B cell (primary cell): Measurements from ENCODE around the gene FBRS. TPM values are rescaled to one million over a fixed set of nuclear protein-coding genes. Genes with fewer than 3 reads are reported as not detected.
A peak's percentile ranks its signal among the peaks of the same experiment; 100 is the strongest.

ENCODE experiments used
- ATAC-seq: fragments of 200-7000 bp; cut with Tn5 transposase; one replicate; pipeline ENCODE4 v1.10.0; 2021; ENCODE audit warnings: low read depth, mild to moderate bottlenecking, moderate number of reproducible peaks, moderate library complexity
- CTCF ChIA-PET: fragments of 350-600 bp; sonication (Branson Sonifier 250); formaldehyde crosslinking; loops from one replicate; lab custom pipeline; 2021; ENCODE audit warnings: antibody characterized with exemption, inconsistent platforms; lab: Charles Lee
- POLR2A ChIA-PET: fragments of 350-600 bp; sonication (Branson Sonifier 250); formaldehyde crosslinking; loops from one replicate; lab custom pipeline; 2021; ENCODE audit warnings: antibody characterized with exemption; lab: Charles Lee
- DNase-seq: peaks from one replicate; pipeline ENCODE4 v3.0.0; 2013
- H2AFZ ChIP-seq: 2 replicates; pipeline ENCODE4 v1.6.1; 2012; ENCODE audit warnings: mild to moderate bottlenecking, low read depth, low read length; ENCODE audit not compliant: insufficient read depth, poor library complexity, severe bottlenecking
- H3K27ac ChIP-seq, 2 donors: 1 replicate in 1 of 2; 2 replicates in 1 of 2; pipeline ENCODE4 v1.5.1; 2012 to 2013; ENCODE audit warnings: low read length in 2 of 2, mild to moderate bottlenecking in 2 of 2, moderate library complexity in 1 of 2
- H3K27me3 ChIP-seq, 4 experiments: fragments of 200-600 bp in 1 of 4; sonication (generic) in 1 of 4; replicated peaks in 1 of 4; 1 replicate in 2 of 4; 2 replicates in 2 of 4; pipeline versions ENCODE4 v1.6.1 to v1.7.0; 2013 to 2016; ENCODE audit warnings: low read length in 3 of 4, mild to moderate bottlenecking in 2 of 4, mixed read lengths in 1 of 4, moderate library complexity in 1 of 4; ENCODE audit not compliant: insufficient read depth in 4 of 4, control insufficient read depth in 3 of 4; ENCODE audit errors: control extremely low read depth in 1 of 4
- H3K36me3 ChIP-seq, 2 experiments: replicated peaks in 1 of 2; 1 replicate in 1 of 2; 2 replicates in 1 of 2; pipeline versions ENCODE4 v1.6.1 to v1.7.1; 2013; ENCODE audit warnings: low read length in 1 of 2; ENCODE audit not compliant: insufficient read depth in 2 of 2, control insufficient read depth in 1 of 2; ENCODE audit errors: control extremely low read depth in 1 of 2, extremely low read depth in 1 of 2
- H3K4me1 ChIP-seq, 2 donors: fragments of 200-600 bp in 1 of 2; sonication (generic) in 1 of 2; 1 replicate in 1 of 2; 2 replicates in 1 of 2; pipeline versions ENCODE4 v1.5.1 to v1.6.1; 2013 to 2017; ENCODE audit warnings: low read length in 2 of 2; ENCODE audit not compliant: control insufficient read depth in 2 of 2, insufficient read depth in 2 of 2
- H3K4me2 ChIP-seq: replicated peaks from 2 replicates; pipeline ENCODE3; 2012; ENCODE audit warnings: mild to moderate bottlenecking, low read depth, low read length; ENCODE audit not compliant: poor library complexity, severe bottlenecking
- H3K4me3 ChIP-seq, 5 experiments: fragments of 200-600 bp in 1 of 5; sonication (generic) in 1 of 5; 1 replicate in 3 of 5; 2 replicates in 2 of 5; pipeline versions ENCODE4 v1.5.1 to v1.7.0; 2011 to 2016; ENCODE audit warnings: low read length in 4 of 5, mild to moderate bottlenecking in 4 of 5, low read depth in 2 of 5, control low read depth in 1 of 5, moderate library complexity in 1 of 5; ENCODE audit not compliant: insufficient read depth in 1 of 5; ENCODE audit errors: control extremely low read depth in 1 of 5, extremely low read depth in 1 of 5
- H3K79me2 ChIP-seq: fragments of 200-600 bp; sonication (generic); one replicate; pipeline ENCODE4 v1.6.0; 2016; ENCODE audit warnings: low read length; ENCODE audit not compliant: control insufficient read depth, insufficient read depth
- H3K9ac ChIP-seq: fragments of 200-600 bp; sonication (generic); 2 replicates; pipeline ENCODE4 v1.6.1; 2017; ENCODE audit warnings: mild to moderate bottlenecking, low read length, moderate library complexity
- H3K9me3 ChIP-seq, 3 donors: one replicate each; pipeline versions ENCODE4 v1.6.1 to v1.7.1; 2013; ENCODE audit warnings: low read length in 2 of 3; ENCODE audit not compliant: control insufficient read depth in 2 of 3, insufficient read depth in 1 of 3; ENCODE audit errors: control extremely low read depth in 1 of 3
- H4K20me1 ChIP-seq: 2 replicates; pipeline ENCODE4 v1.6.0; 2012; ENCODE audit warnings: mild to moderate bottlenecking, low read length; ENCODE audit not compliant: insufficient read depth, control insufficient read depth, poor library complexity, severe bottlenecking
- H3K27ac Mint-ChIP-seq: one replicate; pipeline ENCODE4 v1.8.0; 2021; ENCODE audit warnings: mixed read lengths
- H3K27me3 Mint-ChIP-seq: one replicate; pipeline ENCODE4 v1.8.0; 2021; ENCODE audit warnings: mixed read lengths
- H3K4me1 Mint-ChIP-seq: one replicate; pipeline ENCODE4 v1.8.0; 2021; ENCODE audit warnings: mixed read lengths
- H3K4me3 Mint-ChIP-seq: one replicate; pipeline ENCODE4 v1.8.0; 2021; ENCODE audit warnings: mixed read lengths
- H3K9me3 Mint-ChIP-seq: one replicate; pipeline ENCODE4 v1.8.0; 2022; ENCODE audit warnings: mixed read lengths; ENCODE audit not compliant: insufficient read depth
- EZH2 ChIP-seq: IDR thresholded peaks from 2 replicates; pipeline ENCODE4 v1.6.1; 2012; ENCODE audit warnings: borderline replicate concordance, low read depth, mild to moderate bottlenecking, moderate library complexity, low read length; ENCODE audit not compliant: insufficient read depth, poor library complexity, severe bottlenecking
- WGBS: methylation state at CpG from one replicate; pipeline ENCODE4 v1.1.5; 2013; ENCODE audit warnings: missing lambda C conversion rate; ENCODE audit not compliant: insufficient coverage; 5-methylcytosine and 5-hydroxymethylcytosine counted together
- intact Hi-C: fragments of 100-400 bp; cut with micrococcal nuclease; formaldehyde crosslinking; loops from one replicate; pipeline ENCODE4 v1.10.0; 2022
- polyA plus RNA-seq: library from polyadenylated mRNA; depleted of rRNA; stranded (reverse); fragments of >200 nt; gene quantifications from 2 replicates; pipeline ENCODE4 v1.2.3, GENCODE V29; 2012
- total RNA-seq, 2 donors: library from RNA; stranded (reverse); fragments of 120-200 nt in 1 of 2; gene quantifications; 1 replicate in 1 of 2; 2 replicates in 1 of 2; pipeline versions ENCODE4 v1.2.3 to v1.2.4, GENCODE V29; 2013 to 2022
- TF ChIP-seq, protein P1 (sequence below): fragments of 200-600 bp; IDR thresholded peaks from one replicate; pipeline ENCODE4 v1.8.0; 2022; ENCODE audit warnings: antibody characterized with exemption, mild to moderate bottlenecking

FBRS gene
- total and polyA plus RNA-seq, 2 donors (not counting 1 experiment from before 2014, with no cell fraction given): 68.3 to 194 TPM

DNA sequence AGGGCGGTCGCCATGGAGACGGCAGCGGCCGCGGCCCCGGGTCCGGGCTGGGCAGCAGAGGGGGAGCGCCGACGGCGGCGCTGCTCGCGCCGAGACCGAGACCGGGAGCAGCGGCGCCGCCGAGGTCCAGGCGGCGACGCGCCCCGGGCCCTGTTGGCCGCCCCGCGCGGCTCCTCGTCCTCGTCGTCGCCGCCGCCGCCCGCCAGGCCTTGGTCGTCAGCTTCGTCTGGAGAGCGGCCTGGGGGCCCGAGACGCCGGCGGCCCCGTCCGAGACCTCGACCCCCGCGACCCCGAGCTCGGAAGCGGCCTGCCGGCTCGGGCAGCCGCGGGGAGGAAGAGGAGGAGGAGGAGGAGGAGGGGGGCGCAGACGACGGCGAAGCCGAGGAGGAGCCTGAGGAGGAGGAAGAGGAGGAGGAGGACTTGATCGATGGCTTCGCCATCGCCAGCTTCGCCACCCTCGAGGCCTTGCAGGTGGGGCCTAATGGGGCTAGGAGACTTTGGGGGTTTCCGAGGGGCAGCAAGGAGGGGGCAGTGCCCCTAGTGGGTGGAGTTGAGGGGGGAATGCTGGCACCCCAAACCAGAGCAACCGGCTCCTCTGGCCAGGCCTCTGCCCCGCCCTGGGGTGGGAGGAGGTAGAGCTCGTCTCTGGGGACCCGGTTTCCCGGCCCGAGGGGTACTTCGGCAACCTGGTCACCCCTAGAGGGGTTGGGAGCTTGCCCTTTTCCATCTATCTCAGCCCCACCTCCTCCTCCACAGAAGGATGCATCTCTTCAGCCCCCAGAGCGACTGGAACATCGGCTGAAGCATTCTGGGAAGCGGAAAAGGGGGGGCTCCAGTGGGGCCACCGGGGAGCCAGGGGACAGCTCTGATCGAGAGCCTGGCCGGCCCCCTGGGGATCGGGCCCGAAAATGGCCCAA lies 1.5 kb downstream of the FBRS start:
- POLR2A ChIA-PET: interaction anchor here (0.5 to 4.8 kb wide), 18 partner anchors 8 to 799 kb away, joined by 3 to 41 read pairs (median 4); partner anchors contain the start of genes ALDOA, ARMC5, CORO1A and ITGAL
- Histone ChIP-seq H3K4me2 (peak overlapping the region; percentile 97), H3K36me3 (peaks cover 1 to 58% of the 10 kb centered on the region in 2 experiments), H3K9me3 (no peaks in the 10 kb centered on the region), H4K20me1 (peaks cover 52% of the 10 kb centered on the region), H3K4me3 (peak overlapping the region; percentile 75 to 90 (median 79)), H2AFZ (no peak overlapping the region), H3K27ac (peak overlapping the region; percentile 88 to 98), H3K79me2 (peaks cover 48% of the 10 kb centered on the region), H3K27me3 (no peaks in the 10 kb centered on the region), H3K9ac (peak overlapping the region; percentile 96), H3K4me1 (peaks cover 30 to 51% of the 10 kb centered on the region in 2 donors)
- intact Hi-C loops: loop anchor here (1.0 to 5.0 kb wide), 7 partner anchors 8 to 687 kb away; partner anchors contain the start of genes HIRIP3, INO80E, STX4 and TAOK2
- under 1% methylated on average over 77 of the region's 84 CpGs for WGBS
- no peak for TF ChIP-seq EZH2
- TF ChIP-seq, protein P1, sequence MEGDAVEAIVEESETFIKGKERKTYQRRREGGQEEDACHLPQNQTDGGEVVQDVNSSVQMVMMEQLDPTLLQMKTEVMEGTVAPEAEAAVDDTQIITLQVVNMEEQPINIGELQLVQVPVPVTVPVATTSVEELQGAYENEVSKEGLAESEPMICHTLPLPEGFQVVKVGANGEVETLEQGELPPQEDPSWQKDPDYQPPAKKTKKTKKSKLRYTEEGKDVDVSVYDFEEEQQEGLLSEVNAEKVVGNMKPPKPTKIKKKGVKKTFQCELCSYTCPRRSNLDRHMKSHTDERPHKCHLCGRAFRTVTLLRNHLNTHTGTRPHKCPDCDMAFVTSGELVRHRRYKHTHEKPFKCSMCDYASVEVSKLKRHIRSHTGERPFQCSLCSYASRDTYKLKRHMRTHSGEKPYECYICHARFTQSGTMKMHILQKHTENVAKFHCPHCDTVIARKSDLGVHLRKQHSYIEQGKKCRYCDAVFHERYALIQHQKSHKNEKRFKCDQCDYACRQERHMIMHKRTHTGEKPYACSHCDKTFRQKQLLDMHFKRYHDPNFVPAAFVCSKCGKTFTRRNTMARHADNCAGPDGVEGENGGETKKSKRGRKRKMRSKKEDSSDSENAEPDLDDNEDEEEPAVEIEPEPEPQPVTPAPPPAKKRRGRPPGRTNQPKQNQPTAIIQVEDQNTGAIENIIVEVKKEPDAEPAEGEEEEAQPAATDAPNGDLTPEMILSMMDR: no peak
- H3K4me1 Mint-ChIP-seq: peaks cover 39% of the 10 kb centered on the region
- H3K9me3 Mint-ChIP-seq: no peaks in the 10 kb centered on the region
- H3K27ac Mint-ChIP-seq: peak overlapping the region; percentile 96
- H3K4me3 Mint-ChIP-seq: peak overlapping the region; percentile 95
- no peaks in the 10 kb centered on the region for H3K27me3 Mint-ChIP-seq
- no peak for ATAC-seq
- CTCF ChIA-PET: interaction anchor here (0.7 to 4.4 kb wide), 12 partner anchors 9 to 568 kb away, joined by 3 to 38 read pairs (median 6); partner anchors contain the start of genes DCTPP1, PRR14 and TBX6
- peak; percentile 78 for DNase-seq
